MCF 10A (cell line): ENCODE data around the gene CPN2. TPM values are rescaled to one million over a fixed set of nuclear protein-coding genes. Genes with fewer than 3 reads are reported as not detected.
A peak's percentile ranks its signal among the peaks of the same experiment; 100 is the strongest.

Experiments used
- BruUV-seq: library from RNA; stranded (reverse); fragments of 400-500 nt; replicated peaks from 2 replicates; lab custom pipeline; 2021; lab: Mats Ljungman, UMichigan
- CTCF ChIA-PET: fragments of 300-600 bp; sonication (Branson Sonifier 250); formaldehyde crosslinking; extraction: SDS; loops from one replicate; lab custom pipeline; 2021; ENCODE audit warnings: antibody characterized with exemption, inconsistent platforms; lab: Yijun Ruan, JAX
- POLR2A ChIA-PET: fragments of 300-600, 350-650 bp; sonication (Branson Sonifier 250); formaldehyde crosslinking; extraction: SDS; loops from one replicate; lab custom pipeline; 2020; ENCODE audit warnings: antibody characterized with exemption, inconsistent platforms; lab: Yijun Ruan, JAX
- DNase-seq: peaks from one replicate; pipeline ENCODE4 v3.0.0-alpha.2; 2018; ENCODE audit not compliant: unreplicated experiment
- H3K27ac Mint-ChIP-seq: one replicate; pipeline ENCODE4 v1.8.0; 2022; ENCODE audit warnings: mild to moderate bottlenecking, low read depth, mixed read lengths; ENCODE audit not compliant: unreplicated experiment
- H3K27me3 Mint-ChIP-seq: one replicate; pipeline ENCODE4 v1.8.0; 2022; ENCODE audit warnings: mixed read lengths; ENCODE audit not compliant: insufficient read depth, unreplicated experiment
- H3K36me3 Mint-ChIP-seq: one replicate; pipeline ENCODE4 v1.8.0; 2022; ENCODE audit warnings: mild to moderate bottlenecking, moderate library complexity, mixed read lengths; ENCODE audit not compliant: insufficient read depth, unreplicated experiment
- H3K4me1 Mint-ChIP-seq: one replicate; pipeline ENCODE4 v1.8.0; 2022; ENCODE audit warnings: mixed read lengths; ENCODE audit not compliant: insufficient read depth, unreplicated experiment
- H3K4me3 Mint-ChIP-seq: one replicate; pipeline ENCODE4 v1.8.0; 2022; ENCODE audit warnings: mild to moderate bottlenecking, moderate library complexity, mixed read lengths; ENCODE audit not compliant: unreplicated experiment
- H3K9me3 Mint-ChIP-seq: one replicate; pipeline ENCODE4 v1.8.0; 2022; ENCODE audit warnings: mixed read lengths; ENCODE audit not compliant: unreplicated experiment
- CTCF ChIP-seq: fragments of 200-600 bp; IDR thresholded peaks from one replicate; pipeline ENCODE4 v1.8.0; 2022; ENCODE audit warnings: antibody characterized with exemption, mild to moderate bottlenecking; ENCODE audit not compliant: unreplicated experiment
- intact Hi-C: fragments of 100-400 bp; cut with micrococcal nuclease; formaldehyde crosslinking; loops from 2 replicates; pipeline ENCODE4 v1.14.1; 2022
- total RNA-seq: library from RNA; stranded (reverse); gene quantifications from 2 replicates; pipeline ENCODE4 v1.2.3, GENCODE V29; 2022

The CPN2 gene
- total RNA-seq, 1 experiment from 2014 or later: not detected

GRCh38 chr3:194308601-194309449, 42.3 kb downstream of the CPN2 start:
- no peak for TF ChIP-seq CTCF
- Mint-ChIP-seq H3K4me3 (peak overlapping the region; percentile 4), H3K9me3 (no peaks in the 10 kb centered on the region), H3K27me3 (no peaks in the 10 kb centered on the region), H3K4me1 (peaks cover 9% of the 10 kb centered on the region), H3K36me3 (no peaks in the 10 kb centered on the region), H3K27ac (no peak overlapping the region)
- BruUV-seq: no TSS peak
- intact Hi-C loops: no loop called here
- DNase-seq: no peak
- ChIA-PET POLR2A (interaction anchor here (0.8 to 2.0 kb wide), 7 partner anchors 8 to 528 kb away, joined by 3 to 17 read pairs (median 4); partner anchors contain the start of gene HES1), CTCF (interaction anchor here (3.6 kb wide), 1 partner anchor 528 kb away, joined by 17 read pairs; no protein-coding TSS in a partner anchor)

- no peak for DNase-seq
- ChIA-PET CTCF (interaction anchor here (0.6 to 3.6 kb wide), 3 partner anchors 11 to 527 kb away, joined by 3 to 17 read pairs (median 3); no protein-coding TSS in a partner anchor), POLR2A (no interaction called here)
- Mint-ChIP-seq H3K36me3 (no peaks in the 10 kb centered on the region), H3K4me3 (no peak overlapping the region), H3K4me1 (peaks cover 9% of the 10 kb centered on the region), H3K27ac (no peak overlapping the region), H3K27me3 (no peaks in the 10 kb centered on the region), H3K9me3 (no peaks in the 10 kb centered on the region)
- BruUV-seq: no TSS peak
- intact Hi-C loops: no loop called here
- TF ChIP-seq CTCF: no peak
These were observed 43.3 kb downstream of the CPN2 start for GRCh38 chr3:194307849-194308248.

- no peak for TF ChIP-seq CTCF
- Mint-ChIP-seq H3K27me3 (no peaks in the 10 kb centered on the region), H3K4me1 (peaks cover 9% of the 10 kb centered on the region), H3K36me3 (no peaks in the 10 kb centered on the region), H3K4me3 (no peak overlapping the region), H3K9me3 (no peaks in the 10 kb centered on the region), H3K27ac (no peak overlapping the region)
- intact Hi-C loops: no loop called here
- ChIA-PET CTCF (interaction anchor here (0.6 to 3.6 kb wide), 6 partner anchors 10 to 1407 kb away, joined by 3 to 17 read pairs (median 3); no protein-coding TSS in a partner anchor), POLR2A (interaction anchor here (0.5 to 0.7 kb wide), 2 partner anchors 7 to 27 kb away, joined by 3 read pairs; no protein-coding TSS in a partner anchor)
- BruUV-seq: no TSS peak
- DNase-seq: no peak
These were observed 44.1 kb downstream of the CPN2 start for GRCh38 chr3:194306771-194307640.
